A549 (cell line): Measurements from ENCODE around the gene DLGAP1.

Source experiments
- BCL3 ChIP-seq: fragments of >200 bp; sonication (Bioruptor Twin); formaldehyde crosslinking; IDR thresholded peaks from 3 replicates; pipeline ENCODE4 v1.6.1; 2016
- PHF8 ChIP-seq: fragments of 200-600 bp; sonication (generic); IDR thresholded peaks from 2 replicates; pipeline ENCODE4 v1.6.1; 2016; ENCODE audit warnings: low read depth, mild to moderate bottlenecking, antibody characterized with exemption, moderate library complexity, borderline replicate concordance
- POLR2A ChIP-seq: IDR thresholded peaks from 2 replicates; pipeline ENCODE4 v1.6.1; 2012; ENCODE audit warnings: mild to moderate bottlenecking, low read length
- RCOR1 ChIP-seq: fragments of 150-350 bp; IDR thresholded peaks from 2 replicates; pipeline ENCODE4 v1.6.1; 2014; ENCODE audit warnings: antibody characterized with exemption, low read length, low read depth
- REST ChIP-seq: fragments of 200-600 bp; sonication (generic); IDR thresholded peaks from 2 replicates; pipeline ENCODE4 v1.6.1; 2016; ENCODE audit warnings: antibody characterized with exemption, mild to moderate bottlenecking, moderate library complexity
- SMC3 ChIP-seq: fragments of >200 bp; sonication (Bioruptor Twin); formaldehyde crosslinking; IDR thresholded peaks from 3 replicates; pipeline ENCODE4 v1.6.1; 2018; ENCODE audit warnings: inconsistent platforms
- TFCP2L1 ChIP-seq: fragments of 250-450 bp; sonication (Bioruptor Pico); IDR thresholded peaks from 2 replicates; pipeline ENCODE4 v1.5.0; 2021; ENCODE audit warnings: mild to moderate bottlenecking
- USF2 ChIP-seq: fragments of 450-650 bp; IDR thresholded peaks from 2 replicates; pipeline ENCODE4 v1.6.1; 2014; ENCODE audit warnings: antibody characterized with exemption
- ZSCAN20 ChIP-seq: fragments of 250-450 bp; sonication (Bioruptor Pico); IDR thresholded peaks from 2 replicates; pipeline ENCODE4 v1.8.0; 2022; ENCODE audit warnings: mild to moderate bottlenecking, moderate library complexity

GRCh38 chr18:3447068-3447894, 1007.8 kb downstream of the DLGAP1 start:
- TF ChIP-seq POLR2A (no peak), REST (no peak), TFCP2L1 (CRISPR knock-in tag) (no peak), BCL3 (no peak), PHF8 (no peak), SMC3 (no peak; the same call in 2 of the 3 replicates), RCOR1 (no peak), ZSCAN20 (CRISPR knock-in tag) (no peak), USF2 (no peak)
